Measurements from ENCODE around the gene CLDN18. TPM values are rescaled to one million over a fixed set of nuclear protein-coding genes. Genes with fewer than 3 reads are reported as not detected.

The CLDN18 gene
- total and polyA plus RNA-seq, 10 of the 15 experiments (the other 5 are each of a cell fraction or from before 2014, with no cell fraction given) = 0.05 to 0.28 (median 0.18) TPM; not detected in 1

DNA sequence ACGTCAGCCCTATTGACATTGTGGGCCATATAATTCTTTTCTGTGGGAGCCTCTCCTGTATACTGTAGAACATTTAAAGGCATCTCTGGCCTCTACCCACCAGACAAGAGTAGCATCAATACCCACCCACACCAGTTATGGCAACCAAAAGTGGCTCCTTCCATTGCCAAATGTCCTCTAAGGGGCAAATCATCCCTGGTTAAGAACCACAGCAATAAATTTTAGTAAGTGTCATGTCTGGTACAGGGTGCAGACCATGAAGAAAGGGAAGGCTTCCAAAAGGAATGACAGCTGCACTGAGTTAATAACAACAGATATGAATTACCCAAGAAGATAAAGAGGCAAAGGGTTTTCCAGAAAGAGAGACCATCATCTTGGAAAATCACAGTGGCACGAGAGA, 6.9 kb upstream of the CLDN18 start (continued):
- TF ChIP-seq, protein P1, sequence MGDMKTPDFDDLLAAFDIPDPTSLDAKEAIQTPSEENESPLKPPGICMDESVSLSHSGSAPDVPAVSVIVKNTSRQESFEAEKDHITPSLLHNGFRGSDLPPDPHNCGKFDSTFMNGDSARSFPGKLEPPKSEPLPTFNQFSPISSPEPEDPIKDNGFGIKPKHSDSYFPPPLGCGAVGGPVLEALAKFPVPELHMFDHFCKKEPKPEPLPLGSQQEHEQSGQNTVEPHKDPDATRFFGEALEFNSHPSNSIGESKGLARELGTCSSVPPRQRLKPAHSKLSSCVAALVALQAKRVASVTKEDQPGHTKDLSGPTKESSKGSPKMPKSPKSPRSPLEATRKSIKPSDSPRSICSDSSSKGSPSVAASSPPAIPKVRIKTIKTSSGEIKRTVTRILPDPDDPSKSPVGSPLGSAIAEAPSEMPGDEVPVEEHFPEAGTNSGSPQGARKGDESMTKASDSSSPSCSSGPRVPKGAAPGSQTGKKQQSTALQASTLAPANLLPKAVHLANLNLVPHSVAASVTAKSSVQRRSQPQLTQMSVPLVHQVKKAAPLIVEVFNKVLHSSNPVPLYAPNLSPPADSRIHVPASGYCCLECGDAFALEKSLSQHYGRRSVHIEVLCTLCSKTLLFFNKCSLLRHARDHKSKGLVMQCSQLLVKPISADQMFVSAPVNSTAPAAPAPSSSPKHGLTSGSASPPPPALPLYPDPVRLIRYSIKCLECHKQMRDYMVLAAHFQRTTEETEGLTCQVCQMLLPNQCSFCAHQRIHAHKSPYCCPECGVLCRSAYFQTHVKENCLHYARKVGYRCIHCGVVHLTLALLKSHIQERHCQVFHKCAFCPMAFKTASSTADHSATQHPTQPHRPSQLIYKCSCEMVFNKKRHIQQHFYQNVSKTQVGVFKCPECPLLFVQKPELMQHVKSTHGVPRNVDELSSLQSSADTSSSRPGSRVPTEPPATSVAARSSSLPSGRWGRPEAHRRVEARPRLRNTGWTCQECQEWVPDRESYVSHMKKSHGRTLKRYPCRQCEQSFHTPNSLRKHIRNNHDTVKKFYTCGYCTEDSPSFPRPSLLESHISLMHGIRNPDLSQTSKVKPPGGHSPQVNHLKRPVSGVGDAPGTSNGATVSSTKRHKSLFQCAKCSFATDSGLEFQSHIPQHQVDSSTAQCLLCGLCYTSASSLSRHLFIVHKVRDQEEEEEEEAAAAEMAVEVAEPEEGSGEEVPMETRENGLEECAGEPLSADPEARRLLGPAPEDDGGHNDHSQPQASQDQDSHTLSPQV (IDR thresholded peaks at IDR 0.05) = no peak
- TF ChIP-seq GABPA (IDR thresholded peaks at IDR 0.05; ENCODE audit: low read depth) (no peak), CBFB (IDR thresholded peaks at IDR 0.05; ENCODE audit: low read depth) (no peak), PAX5 (IDR thresholded peaks at IDR 0.05; ENCODE audit: borderline replicate concordance, low read depth, low read length) (no peak)
- TF ChIP-seq, protein P2, sequence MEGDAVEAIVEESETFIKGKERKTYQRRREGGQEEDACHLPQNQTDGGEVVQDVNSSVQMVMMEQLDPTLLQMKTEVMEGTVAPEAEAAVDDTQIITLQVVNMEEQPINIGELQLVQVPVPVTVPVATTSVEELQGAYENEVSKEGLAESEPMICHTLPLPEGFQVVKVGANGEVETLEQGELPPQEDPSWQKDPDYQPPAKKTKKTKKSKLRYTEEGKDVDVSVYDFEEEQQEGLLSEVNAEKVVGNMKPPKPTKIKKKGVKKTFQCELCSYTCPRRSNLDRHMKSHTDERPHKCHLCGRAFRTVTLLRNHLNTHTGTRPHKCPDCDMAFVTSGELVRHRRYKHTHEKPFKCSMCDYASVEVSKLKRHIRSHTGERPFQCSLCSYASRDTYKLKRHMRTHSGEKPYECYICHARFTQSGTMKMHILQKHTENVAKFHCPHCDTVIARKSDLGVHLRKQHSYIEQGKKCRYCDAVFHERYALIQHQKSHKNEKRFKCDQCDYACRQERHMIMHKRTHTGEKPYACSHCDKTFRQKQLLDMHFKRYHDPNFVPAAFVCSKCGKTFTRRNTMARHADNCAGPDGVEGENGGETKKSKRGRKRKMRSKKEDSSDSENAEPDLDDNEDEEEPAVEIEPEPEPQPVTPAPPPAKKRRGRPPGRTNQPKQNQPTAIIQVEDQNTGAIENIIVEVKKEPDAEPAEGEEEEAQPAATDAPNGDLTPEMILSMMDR (IDR thresholded peaks at IDR 0.05 in 2 of 3, conservative IDR thresholded peaks at IDR 0.05 in 1 of 3; ENCODE audit: control insufficient read depth in 2 of 3, extremely low read depth in 1 of 3, insufficient read depth in 1 of 3, low read depth in 3 of 3, low read length in 3 of 3) = no peak
- TF ChIP-seq, protein P3, sequence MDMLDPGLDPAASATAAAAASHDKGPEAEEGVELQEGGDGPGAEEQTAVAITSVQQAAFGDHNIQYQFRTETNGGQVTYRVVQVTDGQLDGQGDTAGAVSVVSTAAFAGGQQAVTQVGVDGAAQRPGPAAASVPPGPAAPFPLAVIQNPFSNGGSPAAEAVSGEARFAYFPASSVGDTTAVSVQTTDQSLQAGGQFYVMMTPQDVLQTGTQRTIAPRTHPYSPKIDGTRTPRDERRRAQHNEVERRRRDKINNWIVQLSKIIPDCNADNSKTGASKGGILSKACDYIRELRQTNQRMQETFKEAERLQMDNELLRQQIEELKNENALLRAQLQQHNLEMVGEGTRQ (IDR thresholded peaks at IDR 0.05; ENCODE audit: borderline replicate concordance, low read depth, low read length) = no peak
- TF ChIP-seq, protein P4, sequence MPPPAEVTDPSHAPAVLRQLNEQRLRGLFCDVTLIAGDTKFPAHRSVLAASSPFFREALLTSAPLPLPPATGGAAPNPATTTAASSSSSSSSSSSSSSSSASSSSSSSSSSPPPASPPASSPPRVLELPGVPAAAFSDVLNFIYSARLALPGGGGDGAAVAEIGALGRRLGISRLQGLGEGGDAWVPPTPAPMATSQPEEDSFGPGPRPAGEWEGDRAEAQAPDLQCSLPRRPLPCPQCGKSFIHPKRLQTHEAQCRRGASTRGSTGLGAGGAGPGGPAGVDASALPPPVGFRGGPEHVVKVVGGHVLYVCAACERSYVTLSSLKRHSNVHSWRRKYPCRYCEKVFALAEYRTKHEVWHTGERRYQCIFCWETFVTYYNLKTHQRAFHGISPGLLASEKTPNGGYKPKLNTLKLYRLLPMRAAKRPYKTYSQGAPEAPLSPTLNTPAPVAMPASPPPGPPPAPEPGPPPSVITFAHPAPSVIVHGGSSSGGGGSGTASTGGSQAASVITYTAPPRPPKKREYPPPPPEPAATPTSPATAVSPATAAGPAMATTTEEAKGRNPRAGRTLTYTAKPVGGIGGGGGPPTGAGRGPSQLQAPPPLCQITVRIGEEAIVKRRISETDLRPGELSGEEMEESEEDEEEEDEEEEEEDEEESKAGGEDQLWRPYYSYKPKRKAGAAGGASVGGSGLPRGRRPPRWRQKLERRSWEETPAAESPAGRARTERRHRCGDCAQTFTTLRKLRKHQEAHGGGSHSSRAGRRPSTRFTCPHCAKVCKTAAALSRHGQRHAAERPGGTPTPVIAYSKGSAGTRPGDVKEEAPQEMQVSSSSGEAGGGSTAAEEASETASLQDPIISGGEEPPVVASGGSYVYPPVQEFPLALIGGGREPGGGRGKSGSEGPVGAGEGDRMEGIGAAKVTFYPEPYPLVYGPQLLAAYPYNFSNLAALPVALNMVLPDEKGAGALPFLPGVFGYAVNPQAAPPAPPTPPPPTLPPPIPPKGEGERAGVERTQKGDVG (CRISPR knock-in tag; IDR thresholded peaks at IDR 0.05) = no peak

Data from GM12878 (cell line).